NCI-H1417 (cell line): ENCODE data around the gene LRRC23.

ENCODE experiments used
- DNase-seq, 3 experiments: peaks; one replicate each; lab custom pipeline; 2025; lab: John Stamatoyannopoulos, UW

LRRC23 gene

GRCh38 chr12:6957151-6957701 lies 52.6 kb downstream of the LRRC23 start:
- DNase-seq: no peak

GRCh38 chr12:6957741-6958608 lies 53.4 kb downstream of the LRRC23 start:
- no peak for DNase-seq

- no peak for DNase-seq
Measured at GRCh38 chr12:6958609-6959057, 54.0 kb downstream of the LRRC23 start.

GRCh38 chr12:6959058-6959804 lies 54.6 kb downstream of the LRRC23 start:
- no peak for DNase-seq

- DNase-seq: no peak
Measured at GRCh38 chr12:6959805-6960592, 55.4 kb downstream of the LRRC23 start.

- peak in 2 of 3 experiments; percentile 26 to 44 for DNase-seq
Measured at GRCh38 chr12:6960593-6961277, 56.1 kb downstream of the LRRC23 start.

- peak in 2 of 3 experiments; percentile 63 to 75 for DNase-seq
Measured at GRCh38 chr12:6961278-6961694, 56.7 kb downstream of the LRRC23 start.

- DNase-seq: peak; percentile 86 to 96 (median 93)
Measured at GRCh38 chr12:6961695-6962284, 57.2 kb downstream of the LRRC23 start.

- peak in 2 of 3 experiments; percentile 78 to 96 for DNase-seq
Measured at GRCh38 chr12:6962285-6963015, 57.8 kb downstream of the LRRC23 start.

GRCh38 chr12:6963016-6963731 lies 58.6 kb downstream of the LRRC23 start:
- DNase-seq: peak; percentile 87 to 94 (median 93)
